ENCODE data around the gene GHR.

DNA sequence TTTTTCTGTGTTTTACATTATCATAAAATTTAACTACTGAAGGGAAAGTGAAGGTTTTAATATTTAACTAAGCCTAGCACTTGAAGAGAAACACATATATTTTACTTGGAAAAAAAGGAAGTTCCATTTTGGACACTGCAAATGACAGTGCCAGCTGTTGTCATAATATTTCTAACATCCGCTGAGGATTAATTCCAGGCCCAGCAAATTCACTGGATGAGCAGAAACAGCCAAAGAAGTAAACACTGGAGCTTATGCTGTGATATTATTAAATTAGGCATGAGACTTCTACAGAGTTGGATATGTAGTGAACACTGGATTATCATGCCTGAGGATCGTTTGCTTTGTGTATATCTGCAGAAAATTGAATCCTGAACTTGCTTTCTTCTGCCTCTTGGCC, 67.6 kb downstream of the GHR start:
- TF ChIP-seq, protein P1, sequence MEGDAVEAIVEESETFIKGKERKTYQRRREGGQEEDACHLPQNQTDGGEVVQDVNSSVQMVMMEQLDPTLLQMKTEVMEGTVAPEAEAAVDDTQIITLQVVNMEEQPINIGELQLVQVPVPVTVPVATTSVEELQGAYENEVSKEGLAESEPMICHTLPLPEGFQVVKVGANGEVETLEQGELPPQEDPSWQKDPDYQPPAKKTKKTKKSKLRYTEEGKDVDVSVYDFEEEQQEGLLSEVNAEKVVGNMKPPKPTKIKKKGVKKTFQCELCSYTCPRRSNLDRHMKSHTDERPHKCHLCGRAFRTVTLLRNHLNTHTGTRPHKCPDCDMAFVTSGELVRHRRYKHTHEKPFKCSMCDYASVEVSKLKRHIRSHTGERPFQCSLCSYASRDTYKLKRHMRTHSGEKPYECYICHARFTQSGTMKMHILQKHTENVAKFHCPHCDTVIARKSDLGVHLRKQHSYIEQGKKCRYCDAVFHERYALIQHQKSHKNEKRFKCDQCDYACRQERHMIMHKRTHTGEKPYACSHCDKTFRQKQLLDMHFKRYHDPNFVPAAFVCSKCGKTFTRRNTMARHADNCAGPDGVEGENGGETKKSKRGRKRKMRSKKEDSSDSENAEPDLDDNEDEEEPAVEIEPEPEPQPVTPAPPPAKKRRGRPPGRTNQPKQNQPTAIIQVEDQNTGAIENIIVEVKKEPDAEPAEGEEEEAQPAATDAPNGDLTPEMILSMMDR (IDR thresholded peaks at IDR 0.05) = no peak
- TF ChIP-seq POLR2AphosphoS5 (IDR thresholded peaks at IDR 0.05) (no peak), EP300 (IDR thresholded peaks at IDR 0.05) (no peak)
